ENCODE measurements around the gene BFSP2.

Gene BFSP2

GRCh38 chr3:133512416-133513089 lies 112.7 kb downstream of the BFSP2 start:
- Histone ChIP-seq H3F3A (ENCODE audit: insufficient read depth, low read length) (no peaks in the 10 kb centered on the region), H3K9ac (ENCODE audit: low read length) (no peak overlapping the region), H3K4me3 (ENCODE audit: low read depth, low read length, poor library complexity, severe bottlenecking) (no peak overlapping the region), H3K36me3 (ENCODE audit: insufficient read depth, low read length) (no peaks in the 10 kb centered on the region), H3K27ac (ENCODE audit: low read depth, low read length, poor library complexity, severe bottlenecking) (no peak overlapping the region), H3K4me1 (ENCODE audit: insufficient read depth, low read length, severe bottlenecking) (no peaks in the 10 kb centered on the region), H2AFZ (ENCODE audit: low read length) (no peak overlapping the region), H4K20me1 (ENCODE audit: insufficient read depth, low read length) (no peaks in the 10 kb centered on the region), H3K9me3 (ENCODE audit: low read length) (no peaks in the 10 kb centered on the region), H3K4me2 (ENCODE audit: low read length) (no peak overlapping the region), H3K27me3 (ENCODE audit: insufficient read depth, low read length) (no peaks in the 10 kb centered on the region), H3K79me2 (ENCODE audit: insufficient read depth, low read length) (no peaks in the 10 kb centered on the region), H3K9me2 (ENCODE audit: low read depth, low read length) (no peaks in the 10 kb centered on the region)
- TF ChIP-seq CTCF (IDR thresholded peaks at IDR 0.05; ENCODE audit: low read length) (no peak), EZH2 (IDR thresholded peaks at IDR 0.05; ENCODE audit: borderline replicate concordance, low read length) (no peak)

GRCh38 chr3:133514418-133514817 lies 114.6 kb downstream of the BFSP2 start:
- Histone ChIP-seq H2AFZ (ENCODE audit: low read length) (no peak overlapping the region), H3F3A (ENCODE audit: insufficient read depth, low read length) (no peaks in the 10 kb centered on the region), H3K4me3 (ENCODE audit: low read depth, low read length, poor library complexity, severe bottlenecking) (no peak overlapping the region), H3K9me2 (ENCODE audit: low read depth, low read length) (no peaks in the 10 kb centered on the region), H3K4me1 (ENCODE audit: insufficient read depth, low read length, severe bottlenecking) (no peaks in the 10 kb centered on the region), H3K79me2 (ENCODE audit: insufficient read depth, low read length) (no peaks in the 10 kb centered on the region), H3K27ac (ENCODE audit: low read depth, low read length, poor library complexity, severe bottlenecking) (no peak overlapping the region), H3K27me3 (ENCODE audit: insufficient read depth, low read length) (no peaks in the 10 kb centered on the region), H3K4me2 (ENCODE audit: low read length) (no peak overlapping the region), H3K36me3 (ENCODE audit: insufficient read depth, low read length) (no peaks in the 10 kb centered on the region), H4K20me1 (ENCODE audit: insufficient read depth, low read length) (no peaks in the 10 kb centered on the region), H3K9ac (ENCODE audit: low read length) (no peak overlapping the region), H3K9me3 (ENCODE audit: low read length) (no peaks in the 10 kb centered on the region)
- TF ChIP-seq EZH2 (IDR thresholded peaks at IDR 0.05; ENCODE audit: borderline replicate concordance, low read length): no peak
- TF ChIP-seq CTCF (IDR thresholded peaks at IDR 0.05; ENCODE audit: low read length): no peak

- TF ChIP-seq CTCF (IDR thresholded peaks at IDR 0.05; ENCODE audit: low read length) (no peak), EZH2 (IDR thresholded peaks at IDR 0.05; ENCODE audit: borderline replicate concordance, low read length) (no peak)
- Histone ChIP-seq H3K9me3 (ENCODE audit: low read length) (no peaks in the 10 kb centered on the region), H4K20me1 (ENCODE audit: insufficient read depth, low read length) (no peaks in the 10 kb centered on the region), H3K4me2 (ENCODE audit: low read length) (no peak overlapping the region), H3F3A (ENCODE audit: insufficient read depth, low read length) (no peaks in the 10 kb centered on the region), H3K27ac (ENCODE audit: low read depth, low read length, poor library complexity, severe bottlenecking) (no peak overlapping the region), H3K79me2 (ENCODE audit: insufficient read depth, low read length) (no peaks in the 10 kb centered on the region), H3K4me3 (ENCODE audit: low read depth, low read length, poor library complexity, severe bottlenecking) (no peak overlapping the region), H3K36me3 (ENCODE audit: insufficient read depth, low read length) (no peaks in the 10 kb centered on the region), H3K27me3 (ENCODE audit: insufficient read depth, low read length) (no peaks in the 10 kb centered on the region), H2AFZ (ENCODE audit: low read length) (no peak overlapping the region), H3K9ac (ENCODE audit: low read length) (no peak overlapping the region), H3K9me2 (ENCODE audit: low read depth, low read length) (no peaks in the 10 kb centered on the region), H3K4me1 (ENCODE audit: insufficient read depth, low read length, severe bottlenecking) (no peaks in the 10 kb centered on the region)
Observed at GRCh38 chr3:133515127-133515526, 115.3 kb downstream of the BFSP2 start.
